Breast epithelium (tissue), 3 donors: ENCODE data around the gene TBXAS1.

Experiments used
- CTCF ChIP-seq, 3 donors: fragments of 450-650 bp; IDR thresholded peaks; one replicate each; pipeline ENCODE4 v1.5.1; 2016 to 2017; ENCODE audit warnings: antibody characterized with exemption in 3 of 3, mild to moderate bottlenecking in 3 of 3, moderate library complexity in 3 of 3
- POLR2A ChIP-seq: fragments of 450-650 bp; IDR thresholded peaks from one replicate; pipeline ENCODE4 v1.6.1; 2016; ENCODE audit warnings: antibody characterized with exemption, mild to moderate bottlenecking, moderate library complexity
- POLR2AphosphoS5 ChIP-seq, 3 donors: sonication (generic); formaldehyde crosslinking; IDR thresholded peaks; one replicate each; pipeline ENCODE4 v1.6.1; 2017; ENCODE audit warnings: antibody characterized with exemption in 3 of 3

GRCh38 chr7:140017034-140017433 lies 188.0 kb downstream of the TBXAS1 start:
- TF ChIP-seq CTCF (IDR thresholded peaks at IDR 0.05) (no peak), POLR2A (no peak), POLR2AphosphoS5 (IDR thresholded peaks at IDR 0.05) (no peak)
